Activated naive CD4-positive, alpha-beta T cell treated with anti-CD3 and anti-CD28 coated beads for 36 hours (primary cell): Measurements from ENCODE around the gene SFPQ. TPM values are rescaled to one million over a fixed set of nuclear protein-coding genes. Genes with fewer than 3 reads are reported as not detected.

Experiments used
- CTCF ChIA-PET: fragments of 350-600 bp; sonication (Branson Sonifier 250); formaldehyde crosslinking; loops from one replicate; lab custom pipeline; 2021; ENCODE audit warnings: antibody characterized with exemption; lab: Charles Lee
- DNase-seq: peaks from one replicate; pipeline ENCODE4 v3.0.0-alpha.2; 2020
- H3K27ac Mint-ChIP-seq: one replicate; pipeline ENCODE4 v1.8.0; 2021; ENCODE audit warnings: mild to moderate bottlenecking, mixed read lengths
- H3K27me3 Mint-ChIP-seq: one replicate; pipeline ENCODE4 v1.8.0; 2021; ENCODE audit warnings: low read depth, mixed read lengths
- H3K36me3 Mint-ChIP-seq: one replicate; pipeline ENCODE4 v1.8.0; 2021; ENCODE audit warnings: low read depth, mixed read lengths
- H3K4me1 Mint-ChIP-seq: one replicate; pipeline ENCODE4 v1.8.0; 2021; ENCODE audit warnings: low read depth, mixed read lengths
- H3K4me3 Mint-ChIP-seq: one replicate; pipeline ENCODE4 v1.8.0; 2021; ENCODE audit warnings: mild to moderate bottlenecking, moderate library complexity, mixed read lengths
- H3K9me3 Mint-ChIP-seq: one replicate; pipeline ENCODE4 v1.8.0; 2021; ENCODE audit warnings: mixed read lengths
- intact Hi-C: fragments of 100-400 bp; cut with micrococcal nuclease; formaldehyde crosslinking; loops from one replicate; pipeline ENCODE4 v1.15.1; 2023
- total RNA-seq, 2 experiments: library from RNA; stranded (reverse); gene quantifications; one replicate each; pipeline ENCODE4 v1.2.3, GENCODE V29; 2021

SFPQ gene
- total RNA-seq, 2 experiments from 2014 or later, result 260 to 269 TPM

DNA sequence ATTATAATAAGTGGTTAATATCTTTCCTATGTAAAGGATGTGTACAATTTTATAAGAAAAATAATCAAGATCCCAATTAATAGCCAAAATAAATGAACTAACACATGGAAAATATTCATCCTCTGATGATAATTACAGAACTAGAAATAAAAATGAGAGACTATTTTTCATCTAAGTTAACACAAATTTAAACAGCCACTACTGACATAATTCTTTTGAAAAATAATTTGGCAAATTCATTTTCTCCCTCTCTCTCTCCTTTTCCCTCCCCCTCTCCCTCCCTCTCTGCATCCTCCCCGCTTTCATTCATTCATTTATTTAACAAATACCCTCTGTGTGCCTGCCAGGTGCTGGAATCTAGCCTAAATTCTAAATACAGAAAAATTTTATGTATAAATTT is 10.3 kb upstream of the SFPQ start:
- Mint-ChIP-seq H3K27me3 (no peaks in the 10 kb centered on the region), H3K27ac (no peak overlapping the region), H3K4me1 (peaks cover 7% of the 10 kb centered on the region), H3K9me3 (no peaks in the 10 kb centered on the region), H3K36me3 (no peaks in the 10 kb centered on the region), H3K4me3 (no peak overlapping the region)
- CTCF ChIA-PET, result interaction anchor here (0.7 to 2.0 kb wide), 4 partner anchors 95 to 670 kb away, joined by 3 to 22 read pairs (median 4); no protein-coding TSS in a partner anchor
- DNase-seq, result no peak
- intact Hi-C loops, result loop anchor here (2.0 to 10.0 kb wide), 3 partner anchors 212 to 362 kb away; no protein-coding TSS in a partner anchor

DNA sequence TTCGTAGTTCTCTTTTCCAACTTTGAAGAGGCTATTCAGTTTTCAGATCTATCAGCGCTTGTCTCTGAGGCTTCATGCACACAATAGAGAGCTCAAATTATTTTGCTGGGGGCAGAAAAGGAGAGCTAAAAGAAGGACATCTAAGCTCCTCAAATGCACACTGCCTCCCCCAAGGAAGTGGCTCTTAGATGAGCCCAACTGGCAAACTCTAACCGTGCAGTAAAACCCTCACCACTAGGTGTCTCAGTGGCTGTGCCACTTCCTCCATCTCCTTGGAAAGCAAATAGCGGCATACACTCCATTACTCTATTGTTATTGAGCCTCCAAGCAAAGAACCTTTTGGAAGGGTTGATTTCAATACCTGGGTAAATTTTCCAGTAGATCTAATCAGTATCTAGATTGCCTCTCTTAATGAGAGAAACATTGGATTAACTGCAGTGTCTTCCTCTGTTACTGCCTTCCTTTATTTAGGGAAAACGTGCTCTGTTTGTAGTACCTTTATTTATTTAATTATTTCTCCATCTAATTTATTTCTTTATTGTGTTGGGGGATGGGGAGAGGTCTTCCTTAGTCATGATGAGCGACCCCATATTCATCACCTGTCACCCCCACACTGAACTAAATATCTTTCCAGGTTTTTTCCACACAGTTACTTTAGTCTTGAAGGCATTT is 9.2 kb upstream of the SFPQ start:
- no peaks in the 10 kb centered on the region for H3K9me3 Mint-ChIP-seq
- H3K27me3 Mint-ChIP-seq, result no peaks in the 10 kb centered on the region
- CTCF ChIA-PET, result interaction anchor here (0.5 to 2.0 kb wide), 23 partner anchors 9 to 1572 kb away, joined by 3 to 22 read pairs (median 4); no protein-coding TSS in a partner anchor
- no peak overlapping the region for H3K4me3 Mint-ChIP-seq
- peak; percentile 84 for DNase-seq
- H3K27ac Mint-ChIP-seq, result no peak overlapping the region
- peaks cover 7% of the 10 kb centered on the region for H3K4me1 Mint-ChIP-seq
- no peaks in the 10 kb centered on the region for H3K36me3 Mint-ChIP-seq
- intact Hi-C loops, result loop anchor here (1.0 to 10.0 kb wide), 4 partner anchors 96 to 363 kb away; no protein-coding TSS in a partner anchor

DNA sequence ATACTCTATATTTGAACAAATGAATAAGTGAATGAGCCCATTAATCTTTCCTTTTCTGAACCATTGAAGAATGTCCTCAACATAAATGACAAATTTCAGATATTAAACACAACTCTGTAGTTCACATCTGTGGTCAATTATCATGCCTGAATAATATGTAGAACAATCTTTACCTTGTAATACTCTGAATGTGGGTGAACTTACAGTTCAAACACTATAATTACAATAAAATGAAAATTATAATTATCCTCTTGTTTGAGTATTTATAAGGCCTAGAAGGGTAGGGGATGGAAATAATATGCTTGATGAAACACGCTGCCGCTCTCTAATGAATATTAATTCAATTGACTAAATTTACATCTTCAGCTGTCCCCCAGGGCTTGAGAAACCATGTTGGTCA is 8.7 kb upstream of the SFPQ start:
- H3K4me3 Mint-ChIP-seq, result no peak overlapping the region
- H3K27ac Mint-ChIP-seq, result no peak overlapping the region
- no peaks in the 10 kb centered on the region for H3K36me3 Mint-ChIP-seq
- CTCF ChIA-PET, result interaction anchor here (0.5 to 2.0 kb wide), 18 partner anchors 9 to 1572 kb away, joined by 3 to 22 read pairs (median 4); no protein-coding TSS in a partner anchor
- H3K9me3 Mint-ChIP-seq, result no peaks in the 10 kb centered on the region
- no peaks in the 10 kb centered on the region for H3K27me3 Mint-ChIP-seq
- intact Hi-C loops, result loop anchor here (1.0 to 10.0 kb wide), 4 partner anchors 97 to 363 kb away; no protein-coding TSS in a partner anchor
- no peak for DNase-seq
- H3K4me1 Mint-ChIP-seq, result peaks cover 7% of the 10 kb centered on the region

DNA sequence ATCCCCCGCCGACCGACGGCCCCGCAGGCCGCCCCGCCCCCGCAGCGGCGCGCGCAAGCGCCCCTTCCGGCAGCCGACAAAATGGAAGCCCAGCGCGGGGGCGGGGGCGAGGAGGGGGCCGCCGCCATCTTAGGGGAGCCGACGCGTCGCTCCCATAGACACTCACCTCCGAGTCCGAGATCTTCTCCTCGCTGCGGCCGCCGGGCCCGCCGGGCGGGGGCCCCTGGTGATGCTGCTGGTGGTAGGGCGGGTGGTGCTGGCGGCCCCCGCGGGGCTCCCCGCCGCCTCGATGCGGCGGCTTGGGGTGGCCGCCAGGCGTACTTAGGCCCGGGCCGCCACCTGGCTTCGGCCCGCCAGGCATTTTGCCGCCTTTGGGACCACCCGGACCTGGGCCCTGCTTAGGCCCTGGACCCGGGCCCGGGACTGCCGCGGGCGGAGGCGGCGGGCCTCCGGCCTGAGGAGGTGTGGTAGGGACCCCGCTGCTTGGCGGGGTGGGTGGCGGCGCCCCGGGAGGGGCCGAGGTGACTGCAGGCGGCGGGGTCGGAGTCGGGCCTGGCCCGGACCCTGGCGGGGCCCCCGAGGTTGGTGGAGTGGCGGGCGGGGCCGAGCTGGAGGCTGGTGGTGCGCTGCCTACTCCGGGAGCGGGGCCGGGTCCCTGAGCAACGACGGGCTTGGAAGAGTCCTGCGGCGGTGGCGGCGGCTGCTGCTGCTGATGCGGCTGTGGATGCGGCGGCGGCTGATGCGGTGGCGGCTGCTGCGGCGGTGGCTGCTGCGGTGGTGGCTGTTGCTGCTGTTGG is 691 bp downstream of the SFPQ start:
- no peaks in the 10 kb centered on the region for H3K27me3 Mint-ChIP-seq
- intact Hi-C loops, result loop anchor here (2.0 to 10.0 kb wide), 9 partner anchors 95 to 963 kb away; partner anchors contain the start of genes C1orf216, CLSPN, KIAA0319L and MAP7D1
- H3K27ac Mint-ChIP-seq, result peak overlapping the region; percentile 98
- peaks cover 51% of the 10 kb centered on the region for H3K36me3 Mint-ChIP-seq
- H3K9me3 Mint-ChIP-seq, result no peaks in the 10 kb centered on the region
- peaks cover 47% of the 10 kb centered on the region for H3K4me1 Mint-ChIP-seq
- CTCF ChIA-PET, result no interaction called here
- H3K4me3 Mint-ChIP-seq, result peak overlapping the region; percentile 96
- DNase-seq, result peak; percentile 90

DNA sequence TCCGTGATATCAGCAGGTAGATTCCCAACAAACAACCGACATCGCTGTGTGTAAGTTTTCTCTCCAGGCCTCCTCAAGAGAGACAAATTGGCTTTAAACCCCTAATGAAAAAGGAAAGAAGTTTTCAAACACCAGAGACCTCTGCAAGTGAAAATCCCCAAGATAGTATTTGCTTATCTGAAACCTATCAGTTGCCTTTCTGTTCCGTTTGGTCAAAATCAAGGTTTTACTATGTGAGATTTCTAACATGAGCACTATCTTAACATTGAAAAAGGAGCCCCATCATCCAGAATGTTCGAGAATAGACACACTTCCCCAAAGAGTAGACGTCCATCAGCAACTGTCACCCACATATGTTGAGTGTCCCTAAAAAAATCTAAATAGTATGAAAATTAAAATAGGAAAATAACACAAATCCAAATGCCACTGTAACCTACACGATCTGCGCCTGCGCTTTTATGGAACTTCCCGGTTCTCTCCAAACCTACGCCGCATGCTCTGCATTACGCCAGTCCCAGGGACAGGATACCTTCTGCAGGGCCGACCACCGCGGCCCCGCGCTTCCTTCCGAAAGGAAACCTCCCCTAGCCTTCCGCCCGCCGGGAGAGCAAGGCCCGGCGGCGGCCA is 1.4 kb downstream of the SFPQ start:
- H3K27ac Mint-ChIP-seq, result peak overlapping the region; percentile 93
- no peaks in the 10 kb centered on the region for H3K9me3 Mint-ChIP-seq
- H3K4me1 Mint-ChIP-seq, result peaks cover 54% of the 10 kb centered on the region
- CTCF ChIA-PET, result interaction anchor here (1.8 kb wide), 1 partner anchor 10 kb away, joined by 6 read pairs; no protein-coding TSS in a partner anchor
- H3K27me3 Mint-ChIP-seq, result no peaks in the 10 kb centered on the region
- peak overlapping the region; percentile 96 for H3K4me3 Mint-ChIP-seq
- DNase-seq, result no peak
- peaks cover 58% of the 10 kb centered on the region for H3K36me3 Mint-ChIP-seq
- intact Hi-C loops, result loop anchor here (2.0 to 10.0 kb wide), 9 partner anchors 96 to 963 kb away; partner anchors contain the start of genes C1orf216, CLSPN, KIAA0319L and MAP7D1

DNA sequence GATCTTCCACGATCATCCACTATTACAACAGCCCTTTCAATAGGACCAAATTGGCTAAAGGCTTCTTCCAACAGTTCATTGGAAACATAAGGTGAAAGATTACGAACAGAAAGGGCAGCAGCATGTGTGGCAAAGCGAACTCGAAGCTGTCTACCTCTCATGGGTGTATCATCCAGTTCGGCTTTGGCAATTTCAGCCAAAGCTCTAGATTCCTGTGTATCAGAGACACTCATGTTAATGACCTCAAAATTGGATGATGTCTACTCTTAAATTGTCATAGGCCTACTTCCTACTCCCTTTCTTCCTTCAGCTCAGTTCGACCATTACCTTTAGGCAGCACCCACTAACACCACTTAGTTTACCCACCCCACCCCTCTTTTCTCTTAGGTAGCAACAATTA is 2.2 kb downstream of the SFPQ start:
- CTCF ChIA-PET, result interaction anchor here (0.7 to 1.8 kb wide), 3 partner anchors 10 to 374 kb away, joined by 3 to 6 read pairs (median 3); no protein-coding TSS in a partner anchor
- H3K36me3 Mint-ChIP-seq, result peaks cover 65% of the 10 kb centered on the region
- peak overlapping the region; percentile 93 for H3K27ac Mint-ChIP-seq
- intact Hi-C loops, result loop anchor here (5.0 to 10.0 kb wide), 6 partner anchors 97 to 964 kb away; partner anchors contain the start of genes C1orf216, KIAA0319L, MAP7D1 and NCDN
- H3K4me3 Mint-ChIP-seq, result peak overlapping the region; percentile 96
- H3K4me1 Mint-ChIP-seq, result peaks cover 60% of the 10 kb centered on the region
- no peaks in the 10 kb centered on the region for H3K9me3 Mint-ChIP-seq
- no peaks in the 10 kb centered on the region for H3K27me3 Mint-ChIP-seq
- no peak for DNase-seq

DNA sequence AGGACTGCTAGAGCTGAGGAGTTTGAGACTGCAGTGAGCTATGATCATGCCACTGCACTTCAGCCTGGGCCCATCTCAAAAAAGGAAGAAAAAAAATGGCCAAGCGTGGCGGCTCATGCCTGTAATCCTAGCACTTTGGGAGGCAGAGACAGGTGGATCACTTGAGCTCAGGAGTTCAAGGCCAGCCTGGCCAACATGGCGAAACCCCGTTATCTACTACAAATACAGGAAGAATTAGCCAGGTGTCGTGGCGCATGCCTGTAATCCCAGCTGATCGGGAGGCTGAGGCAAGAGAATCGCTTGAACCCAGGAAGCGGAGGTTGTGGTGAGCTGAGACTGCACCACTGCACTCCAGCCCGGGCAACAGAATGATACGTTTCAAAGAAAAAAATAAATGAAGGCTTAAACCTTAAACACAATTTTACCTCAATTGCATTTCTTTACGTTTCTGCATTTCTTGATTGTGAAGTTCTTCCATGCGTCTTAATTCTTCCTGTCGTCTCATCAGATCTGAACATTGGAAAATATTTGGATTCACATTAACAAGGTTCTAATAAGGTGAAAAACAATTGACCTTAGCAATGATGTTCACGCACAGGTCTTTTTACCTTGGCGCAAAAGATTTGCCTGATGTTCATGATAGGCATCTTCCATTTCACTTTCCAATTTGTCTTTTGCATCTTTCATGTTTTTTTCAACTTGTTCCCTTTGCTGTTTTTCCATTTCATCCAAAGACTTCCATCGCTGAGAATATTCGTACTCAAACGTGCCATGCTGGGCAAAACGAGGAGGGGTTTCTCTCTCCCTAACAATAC is 4.2 kb downstream of the SFPQ start:
- no peaks in the 10 kb centered on the region for H3K9me3 Mint-ChIP-seq
- H3K4me1 Mint-ChIP-seq, result peaks cover 78% of the 10 kb centered on the region
- intact Hi-C loops, result loop anchor here (1.0 kb wide), 1 partner anchor 11 kb away; no protein-coding TSS in a partner anchor
- peak overlapping the region; percentile 75 for H3K27ac Mint-ChIP-seq
- peak overlapping the region; percentile 96 for H3K4me3 Mint-ChIP-seq
- H3K27me3 Mint-ChIP-seq, result no peaks in the 10 kb centered on the region
- peaks cover 82% of the 10 kb centered on the region for H3K36me3 Mint-ChIP-seq
- CTCF ChIA-PET, result no interaction called here
- DNase-seq, result no peak

DNA sequence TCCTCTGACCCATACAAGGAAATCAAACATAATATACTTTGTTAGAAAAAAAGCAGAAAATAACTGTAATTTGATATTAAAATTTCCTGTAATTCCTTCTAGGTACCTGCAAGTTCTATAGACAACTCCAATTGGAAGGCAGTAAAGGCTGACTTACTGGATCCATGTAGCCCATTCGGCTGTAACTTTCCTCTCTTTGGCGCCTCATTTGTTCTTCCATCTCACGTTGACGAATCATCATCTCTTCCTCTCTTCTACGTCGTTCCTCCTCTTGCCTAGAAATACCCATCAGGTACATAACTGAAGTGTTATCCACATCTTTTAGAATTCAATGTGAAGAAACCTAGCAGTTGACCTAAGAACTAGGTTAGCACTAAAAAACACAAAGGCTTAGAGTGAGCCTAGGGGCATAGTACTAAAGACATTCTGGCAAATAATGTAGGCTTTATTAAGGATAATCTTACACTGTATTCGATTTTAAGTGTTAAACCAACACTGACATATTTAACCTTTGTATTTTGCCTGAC is 5.1 kb downstream of the SFPQ start:
- peak overlapping the region; percentile 28 for H3K4me3 Mint-ChIP-seq

DNA sequence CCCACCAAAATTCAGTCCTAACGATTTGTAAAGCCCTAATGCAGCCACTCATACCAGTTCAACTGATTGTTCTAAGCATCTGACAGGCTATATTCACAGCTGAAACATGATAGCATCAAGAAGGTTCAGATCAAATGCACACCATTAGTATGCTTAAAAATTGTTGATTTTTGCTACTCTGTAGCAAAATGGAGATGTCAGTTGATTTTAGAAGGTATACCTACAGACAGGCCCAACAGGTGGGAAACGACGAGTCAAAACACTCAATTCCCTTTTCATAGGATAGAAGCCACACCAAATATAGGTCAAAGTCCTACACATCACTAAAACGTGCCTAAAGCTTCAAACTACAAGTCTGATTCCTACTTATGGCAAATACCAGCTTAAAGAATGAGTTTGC is 6.7 kb downstream of the SFPQ start:
- H3K4me3 Mint-ChIP-seq, result peak overlapping the region; percentile 52

More for the DNA sequence above, 5.1 kb downstream of the SFPQ start:
- intact Hi-C loops, result loop anchor here (1.0 kb wide), 1 partner anchor 11 kb away; no protein-coding TSS in a partner anchor
- Mint-ChIP-seq H3K4me1 (peaks cover 81% of the 10 kb centered on the region), H3K27me3 (no peaks in the 10 kb centered on the region), H3K36me3 (peaks cover 87% of the 10 kb centered on the region), H3K9me3 (no peaks in the 10 kb centered on the region), H3K27ac (peak overlapping the region; percentile 75)
- no peak for DNase-seq
- CTCF ChIA-PET, result no interaction called here

DNA sequence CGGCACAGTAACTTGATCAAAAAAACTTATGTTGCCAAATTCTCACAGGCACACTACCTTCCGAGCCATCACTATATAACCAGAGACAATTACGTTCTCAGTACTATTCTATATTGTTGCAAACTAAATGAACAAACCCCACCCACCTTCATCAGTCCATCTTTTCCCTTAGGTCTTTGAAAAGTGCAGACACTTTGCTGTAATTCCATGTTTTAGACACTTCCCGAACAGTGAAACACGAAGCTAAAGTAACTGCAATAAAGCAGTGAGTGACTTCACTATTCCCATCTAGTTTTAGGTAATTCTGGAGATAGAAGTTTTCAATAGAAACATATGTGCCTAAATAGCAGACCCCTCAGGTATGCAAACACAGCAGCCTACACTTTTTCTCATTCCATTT is 7.7 kb downstream of the SFPQ start:
- peak overlapping the region; percentile 15 for H3K4me3 Mint-ChIP-seq
- intact Hi-C loops, result no loop called here
- CTCF ChIA-PET, result interaction anchor here (0.5 to 1.4 kb wide), 2 partner anchors 24 to 399 kb away, joined by 3 to 4 read pairs; no protein-coding TSS in a partner anchor
- H3K27me3 Mint-ChIP-seq, result no peaks in the 10 kb centered on the region
- H3K9me3 Mint-ChIP-seq, result no peaks in the 10 kb centered on the region
- peaks cover 97% of the 10 kb centered on the region for H3K4me1 Mint-ChIP-seq
- H3K36me3 Mint-ChIP-seq, result peaks cover 94% of the 10 kb centered on the region
- no peak for DNase-seq
- peak overlapping the region; percentile 71 for H3K27ac Mint-ChIP-seq

More for the DNA sequence above, 6.7 kb downstream of the SFPQ start:
- Mint-ChIP-seq H3K4me1 (peaks cover 97% of the 10 kb centered on the region), H3K27me3 (no peaks in the 10 kb centered on the region), H3K27ac (peak overlapping the region; percentile 80), H3K36me3 (peaks cover 94% of the 10 kb centered on the region), H3K9me3 (no peaks in the 10 kb centered on the region)
- intact Hi-C loops, result no loop called here
- CTCF ChIA-PET, result interaction anchor here (1.0 to 1.4 kb wide), 3 partner anchors 16 to 400 kb away, joined by 3 to 5 read pairs (median 4); no protein-coding TSS in a partner anchor
- no peak for DNase-seq
